GM18498 (cell line): ENCODE measurements around the gene DNAJB11.
"Not testable (repeated sequence)": the region's sequence is repeated elsewhere in the genome, so short reads cannot be mapped to it uniquely, and the experiment has no call there.

Source experiments
- ATAC-seq: cut with Tn5 transposase; IDR thresholded peaks from one replicate; pipeline ENCODE4 v1.9.1; 2021; ENCODE audit warnings: mild to moderate bottlenecking, moderate library complexity; ENCODE audit not compliant: unreplicated experiment

DNAJB11 gene

GRCh38 chr3:186570096-186570940, at the start of gene DNAJB11:
TSS of gene DNAJB11 (plus strand) at chr3:186570720. CDS start at chr3:186570898, 178 bp downstream.
- ATAC-seq, result peak; percentile 88

GRCh38 chr3:186520957-186521842, 49.3 kb upstream of the DNAJB11 start:
- ATAC-seq, result peak; percentile 59

- ATAC-seq, result no peak
Measured at GRCh38 chr3:186523022-186523421, 47.5 kb upstream of the DNAJB11 start.

DNA sequence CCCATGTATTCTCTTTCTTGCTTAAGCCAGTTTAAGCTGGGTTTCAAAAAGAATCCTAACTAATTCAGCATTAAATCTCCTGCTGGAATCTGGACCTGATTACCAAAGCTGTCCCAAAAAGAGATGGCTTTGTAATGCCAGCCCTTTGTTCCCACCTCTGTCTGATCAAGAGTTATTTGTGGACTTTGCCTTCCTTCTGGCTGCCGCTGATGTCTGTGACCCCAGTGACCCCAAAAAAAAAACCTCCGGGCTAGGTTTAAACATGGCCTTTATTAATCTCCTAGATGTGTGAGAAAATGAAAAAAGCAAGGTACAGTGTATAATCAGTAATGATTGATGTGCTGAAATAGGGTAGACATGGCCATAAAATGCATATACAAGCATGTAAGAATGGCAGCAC, 47.1 kb upstream of the DNAJB11 start:
- no peak for ATAC-seq

- ATAC-seq, result no peak
Measured at GRCh38 chr3:186524616-186525015, 45.9 kb upstream of the DNAJB11 start.

DNA sequence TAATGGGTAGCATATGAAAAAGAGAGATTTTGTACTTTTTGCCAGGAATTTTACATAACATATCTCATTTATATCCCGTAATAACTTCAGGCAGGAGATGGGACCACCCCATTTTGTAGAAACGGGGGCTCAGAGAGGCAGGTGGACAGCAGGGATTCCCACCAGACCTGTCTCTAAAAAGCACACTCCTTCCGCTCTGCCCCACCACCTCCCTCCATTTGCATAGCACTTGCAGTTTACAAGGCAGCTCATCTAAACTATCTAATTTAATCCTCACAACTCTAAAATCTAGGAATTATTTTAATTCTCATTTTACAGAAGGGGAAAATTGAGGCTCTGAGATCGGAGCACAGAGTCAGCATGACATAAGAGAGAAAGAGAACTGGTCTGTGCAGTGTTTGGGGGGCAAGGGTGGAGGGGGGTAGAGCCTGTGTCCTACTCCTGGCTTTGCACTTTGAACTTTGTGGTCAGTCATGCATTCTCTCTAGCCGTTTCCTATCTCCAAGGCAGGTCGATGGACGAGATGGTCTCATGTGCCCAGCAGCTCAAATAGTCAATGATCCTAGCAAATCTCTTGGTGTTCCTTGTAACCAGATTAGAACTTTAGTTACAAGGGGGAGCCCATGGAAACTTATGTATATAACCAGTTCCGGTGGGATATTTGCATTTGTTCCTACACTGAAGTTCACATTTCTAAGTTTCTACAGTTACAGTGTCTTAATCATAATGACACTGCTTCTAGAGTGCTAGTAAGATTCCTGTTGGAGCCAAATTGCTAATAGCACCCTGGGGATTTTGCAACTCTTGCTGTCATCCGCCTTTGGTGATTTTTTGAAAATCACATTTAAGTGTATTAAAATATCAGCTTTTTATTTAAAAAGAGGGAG, 44.9 kb upstream of the DNAJB11 start:
- peak; percentile 23 for ATAC-seq

- ATAC-seq, result peak; percentile 60
Measured at GRCh38 chr3:186526256-186526606, 44.3 kb upstream of the DNAJB11 start.

GRCh38 chr3:186529201-186529999, 41.1 kb upstream of the DNAJB11 start:
- no peak for ATAC-seq

DNA sequence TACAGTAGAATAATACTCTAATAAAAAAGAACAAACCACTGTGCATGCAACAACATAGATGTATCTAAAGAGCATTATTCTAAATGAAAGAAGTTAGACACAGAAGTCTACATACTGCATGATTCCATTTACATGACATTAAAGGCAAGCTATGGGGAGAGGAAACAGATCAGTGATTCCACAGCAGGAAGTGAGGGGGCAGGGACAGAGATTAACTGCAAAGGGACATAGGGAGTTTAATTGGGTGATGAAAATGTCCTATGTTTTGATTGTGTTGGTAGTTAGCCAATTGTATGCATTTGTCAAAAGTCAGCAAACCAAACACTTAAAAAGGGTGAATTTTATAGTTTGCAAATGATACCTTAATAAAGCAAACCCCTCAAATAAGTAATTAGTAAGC, 40.1 kb upstream of the DNAJB11 start:
- ATAC-seq, result no peak

- ATAC-seq, result not testable (repeated sequence)
Measured at GRCh38 chr3:186531694-186532093, 38.8 kb upstream of the DNAJB11 start.

GRCh38 chr3:186532598-186533072, 37.9 kb upstream of the DNAJB11 start:
- peak; percentile 65 for ATAC-seq

DNA sequence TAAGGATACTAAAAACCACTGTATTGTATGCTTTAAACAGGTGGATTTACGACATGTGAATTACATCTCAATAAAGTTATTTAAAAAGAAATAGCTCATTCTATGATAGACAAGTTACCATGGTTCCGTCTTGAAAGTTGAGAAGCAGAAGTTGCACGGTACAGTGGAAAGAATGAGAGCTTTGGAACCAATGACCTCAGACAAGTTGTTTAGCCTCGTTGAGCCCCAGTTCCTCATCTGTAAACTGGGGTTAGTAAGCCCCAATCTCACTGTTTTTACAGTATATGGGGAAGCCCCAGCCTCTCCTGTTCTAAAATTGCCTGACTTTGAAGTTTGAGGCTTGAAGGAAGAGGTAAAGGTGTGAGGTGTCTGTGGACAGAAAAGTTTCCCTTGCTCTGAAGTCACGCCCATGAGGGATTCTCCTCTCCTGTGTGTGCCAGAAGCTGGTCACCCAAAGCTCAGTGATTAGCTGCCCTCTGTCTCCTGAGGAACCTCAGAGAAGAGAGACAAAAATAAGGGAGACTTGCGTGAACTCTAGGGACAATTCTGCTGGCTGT, 36.3 kb upstream of the DNAJB11 start:
- ATAC-seq, result peak; percentile 85

GRCh38 chr3:186536883-186537844, 33.4 kb upstream of the DNAJB11 start:
- no peak for ATAC-seq

DNA sequence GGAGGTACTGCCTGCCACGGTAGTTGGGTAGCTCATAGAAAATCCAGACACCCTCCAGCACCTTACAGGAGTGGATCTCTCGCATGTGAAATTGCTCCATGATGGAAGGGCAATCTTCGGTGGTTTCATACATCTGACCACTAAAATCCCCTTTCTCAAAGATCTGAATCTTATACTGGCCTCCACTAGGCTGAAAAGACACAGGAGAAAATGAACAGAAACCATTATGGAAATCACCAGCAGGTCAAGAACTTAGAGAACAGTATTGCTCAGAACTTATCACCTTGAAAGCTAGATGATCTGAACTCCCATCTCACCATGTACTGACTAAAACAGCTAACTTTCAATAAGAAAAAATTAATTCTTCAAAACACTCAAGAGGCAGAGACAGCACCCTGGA, 31.7 kb upstream of the DNAJB11 start:
- ATAC-seq, result no peak

DNA sequence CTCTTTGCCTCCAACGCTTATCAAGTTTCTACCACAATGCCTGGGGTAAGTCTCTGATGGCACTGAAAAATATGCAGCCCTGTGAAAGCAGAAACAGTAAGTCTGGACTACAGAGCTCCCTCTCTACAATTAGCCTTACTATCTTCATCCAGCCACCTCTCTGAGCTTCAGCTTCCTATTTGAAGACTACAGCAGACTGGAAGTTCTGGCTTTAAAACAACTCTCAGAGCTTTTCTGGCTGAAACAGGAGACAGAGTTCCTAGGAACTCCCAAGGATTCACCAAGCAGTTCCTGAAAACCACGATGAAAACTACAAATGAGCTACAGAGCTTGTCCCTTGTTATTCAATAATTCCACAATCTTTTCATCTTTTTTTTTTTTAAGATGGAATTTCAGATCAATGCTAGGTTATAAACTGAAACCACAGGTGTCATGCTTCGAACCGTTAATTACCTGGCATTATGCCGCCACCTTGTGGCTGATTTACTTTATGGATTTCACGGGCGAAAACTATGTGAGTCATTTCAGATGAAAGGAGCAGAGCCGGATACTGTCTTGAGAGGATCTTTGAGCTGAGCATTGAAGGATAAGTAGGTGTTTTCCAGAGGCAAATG, 30.2 kb upstream of the DNAJB11 start:
- peak; percentile 64 for ATAC-seq

- ATAC-seq, result no peak
Measured at GRCh38 chr3:186540835-186541226, 29.7 kb upstream of the DNAJB11 start.

GRCh38 chr3:186544281-186544680, 26.2 kb upstream of the DNAJB11 start, which contains the start of gene CRYGS:
TSS of gene CRYGS (minus strand) at chr3:186544380. CDS start at chr3:186544326, 54 bp downstream.
- ATAC-seq, result no peak

- no peak for ATAC-seq
Measured at GRCh38 chr3:186549497-186549896, 21.0 kb upstream of the DNAJB11 start.
